ENCODE measurements around the gene CHURC1. TPM values are rescaled to one million over a fixed set of nuclear protein-coding genes. Genes with fewer than 3 reads are reported as not detected.

CHURC1 gene
- total and polyA plus RNA-seq, 2 of the 8 experiments (the other 6 are each of a cell fraction or from before 2014, with no cell fraction given): 50.2 to 59.3 TPM

- H3K14ac ChIP-seq (ENCODE audit: insufficient read length): no peak overlapping the region
- H2BK120ac ChIP-seq (replicated peaks; ENCODE audit: low read depth, low read length): no peak overlapping the region
- CTCF ChIA-PET (ENCODE audit: partially characterized antibody): interaction anchor here (1.3 kb wide), 1 partner anchor 12 kb away, joined by 3 read pairs; no protein-coding TSS in a partner anchor
- no peak for FAIRE-seq
- H3K23ac ChIP-seq (ENCODE audit: insufficient read length): no peak overlapping the region
- 78% methylated on average over 8 of the region's 8 CpGs; no CpG with 5 or more reads in 1 of the 2 experiments for WGBS, 2 experiments (ENCODE audit: extremely low coverage in 1 of 2, insufficient coverage in 1 of 2, insufficient read length in 1 of 2, insufficient replicate concordance in 2 of 2, low coverage in 1 of 2, low lambda C conversion rate in 2 of 2, missing lambda C conversion rate in 1 of 2)
- H3K9ac ChIP-seq (replicated peaks in 1 of 4; ENCODE audit: extremely low read depth in 1 of 4, low read depth in 3 of 4, low read length in 3 of 4): no peak overlapping the region; a peak in 1 of 7 replicates
- H4K8ac ChIP-seq (ENCODE audit: extremely low read depth, insufficient read depth, low read length): no peak overlapping the region
- H3K4me3 ChIP-seq (ENCODE audit: extremely low read depth in 1 of 4, insufficient read depth in 2 of 4, low read depth in 3 of 4, low read length in 4 of 4): peak overlapping the region in 2 of 4 experiments; percentile 72 to 94; a peak in 3 of 8 replicates
- H3K23me2 ChIP-seq (ENCODE audit: low read depth, low read length): peaks cover 2% of the 10 kb centered on the region; the same call in 1 of the 2 replicates
- H3K4me1 ChIP-seq (replicated peaks in 1 of 4; ENCODE audit: control insufficient read depth in 3 of 4, insufficient read depth in 4 of 4, low read length in 3 of 4): peaks cover 5 to 35% (median 18%) of the 10 kb centered on the region in 4 experiments
- H4K5ac ChIP-seq (ENCODE audit: insufficient read length, low read depth, low read length): no peak overlapping the region
- peaks cover 0 to 8% of the 10 kb centered on the region in 2 experiments; a peak in 1 of 4 replicates for H3K79me2 ChIP-seq (ENCODE audit: control insufficient read depth in 1 of 2, insufficient read depth in 2 of 2, low read length in 2 of 2)
- H3K18ac ChIP-seq (ENCODE audit: extremely low read depth, low read length): no peak overlapping the region
- H3K79me1 ChIP-seq (ENCODE audit: low read depth, low read length): 0 out of 2 replicates have a peak, but pooled peaks cover 2% of the 10 kb centered on the region
- H3K56ac ChIP-seq (replicated peaks; ENCODE audit: insufficient read length, low read depth, low read length): no peak overlapping the region
- POLR2A ChIA-PET (ENCODE audit: partially characterized antibody): interaction anchor here (0.7 to 1.0 kb wide), 3 partner anchors 12 to 578 kb away, joined by 3 read pairs; no protein-coding TSS in a partner anchor
- no peak overlapping the region for H4K91ac ChIP-seq (replicated peaks; ENCODE audit: insufficient read length, low read length)
- DNase-seq (ENCODE audit: low read depth in 1 of 2, low spot score in 2 of 2): no peak
- H3K27me3 ChIP-seq (replicated peaks in 1 of 4; ENCODE audit: control insufficient read depth in 3 of 4, extremely low read depth in 1 of 4, insufficient read depth in 3 of 4, low read length in 3 of 4): peaks cover 0 to 22% (median 8%) of the 10 kb centered on the region in 4 experiments; a peak in 4 of 7 replicates
- H3K4ac ChIP-seq (replicated peaks; ENCODE audit: insufficient read length, low read depth, low read length): peak overlapping the region; percentile 74
- H3K36me3 ChIP-seq (ENCODE audit: control insufficient read depth in 2 of 4, insufficient read depth in 4 of 4, low read length in 3 of 4): no peaks in the 10 kb centered on the region
- no peak overlapping the region for H2BK5ac ChIP-seq (ENCODE audit: low read depth, low read length)
- TF ChIP-seq SUZ12 (IDR thresholded peaks at IDR 0.05; ENCODE audit: low read length): no peak
- TF ChIP-seq SIN3A (conservative IDR thresholded peaks at IDR 0.05 in 1 of 2, IDR thresholded peaks at IDR 0.05 in 1 of 2; ENCODE audit: low read depth in 1 of 2, low read length in 2 of 2): no peak
- TF ChIP-seq YY1 (IDR thresholded peaks at IDR 0.05; ENCODE audit: low read depth, low read length): no peak
- no peak for TF ChIP-seq TAF7 (optimal IDR thresholded peaks at IDR 0.05; ENCODE audit: borderline replicate concordance, low read depth, low read length)
- TF ChIP-seq RXRA (IDR thresholded peaks at IDR 0.05; ENCODE audit: insufficient read depth, low read depth, low read length): no peak
- no peak for TF ChIP-seq KDM4A (IDR thresholded peaks at IDR 0.05; ENCODE audit: low read depth, low read length, severe bottlenecking)
- TF ChIP-seq JUND (IDR thresholded peaks at IDR 0.05; ENCODE audit: low read length): no peak
- no peak for TF ChIP-seq CEBPB (IDR thresholded peaks at IDR 0.05; ENCODE audit: low read depth, low read length)
- TF ChIP-seq NRF1 (IDR thresholded peaks at IDR 0.05; ENCODE audit: low read depth, low read length): no peak
- no peak for TF ChIP-seq SP2 (IDR thresholded peaks at IDR 0.05; ENCODE audit: low read length)
- TF ChIP-seq MAFK (IDR thresholded peaks at IDR 0.05; ENCODE audit: low read depth, low read length): no peak
- TF ChIP-seq GTF2F1 (IDR thresholded peaks at IDR 0.05; ENCODE audit: borderline replicate concordance, low read depth, low read length): no peak
- no peak for TF ChIP-seq POLR2A (IDR thresholded peaks at IDR 0.05; ENCODE audit: control extremely low read depth in 1 of 2, low read depth in 2 of 2, low read length in 2 of 2)
- peak overlapping the region; percentile 79; the same call in 1 of the 2 replicates for H2AK5ac ChIP-seq (ENCODE audit: low read depth, low read length)
- H4K20me1 ChIP-seq (replicated peaks in 1 of 2; ENCODE audit: control insufficient read depth in 1 of 2, insufficient read depth in 2 of 2, low read length in 2 of 2): peaks cover 0 to 2% of the 10 kb centered on the region in 2 experiments
- peak overlapping the region; percentile 53; the same call in 1 of the 2 replicates for H2BK20ac ChIP-seq (ENCODE audit: low read length)
- peak overlapping the region; percentile 44; the same call in 1 of the 2 replicates for H2BK12ac ChIP-seq (ENCODE audit: low read depth, low read length)
- no peak overlapping the region for H2AFZ ChIP-seq (ENCODE audit: low read length)
- H3K4me2 ChIP-seq (ENCODE audit: insufficient read depth in 1 of 2, low read depth in 2 of 2, low read length in 2 of 2): peak overlapping the region in 1 of 2 experiments; percentile 85; a peak in 2 of 4 replicates
- no peak overlapping the region for H3K27ac ChIP-seq (ENCODE audit: low read depth, low read length)
- no peak overlapping the region for H2BK15ac ChIP-seq (ENCODE audit: low read length)
- no peaks in the 10 kb centered on the region for H3K9me3 ChIP-seq (ENCODE audit: insufficient read depth in 2 of 2, low read depth in 1 of 2, low read length in 1 of 2)
Measured at GRCh38 chr14:64973026-64973442, 58.8 kb downstream of the CHURC1 start.
